Activated T-cell treated with anti-CD3 and anti-CD28 coated beads, Interleukin-2, amount 50 U/mL, for 4 hours (primary cell): ENCODE data around the gene PPP1CB. TPM values are rescaled to one million over a fixed set of nuclear protein-coding genes. Genes with fewer than 3 reads are reported as not detected.
"Not testable (repeated sequence)": the region's sequence is repeated elsewhere in the genome, so short reads cannot be mapped to it uniquely, and the experiment has no call there.

ENCODE experiments used
- ATAC-seq, 2 donors: fragments of 200-7000 bp; cut with Tn5 transposase; one replicate each; pipeline ENCODE4 v1.10.0; 2021
- DNase-seq: peaks from one replicate; pipeline ENCODE4 v3.0.0-alpha.2; 2020
- H3K27me3 Mint-ChIP-seq: one replicate; pipeline ENCODE4 v1.8.0; 2021; ENCODE audit warnings: low read depth, mixed read lengths
- H3K36me3 Mint-ChIP-seq: one replicate; pipeline ENCODE4 v1.8.0; 2022; ENCODE audit warnings: mixed read lengths; ENCODE audit not compliant: insufficient read depth
- H3K4me1 Mint-ChIP-seq: one replicate; pipeline ENCODE4 v1.8.0; 2021; ENCODE audit warnings: low read depth, mixed read lengths
- H3K4me3 Mint-ChIP-seq: one replicate; pipeline ENCODE4 v1.8.0; 2021; ENCODE audit warnings: mild to moderate bottlenecking, moderate library complexity, mixed read lengths
- H3K9me3 Mint-ChIP-seq: one replicate; pipeline ENCODE4 v1.8.0; 2021; ENCODE audit warnings: mixed read lengths
- total RNA-seq, 3 donors: library from RNA; stranded (reverse); gene quantifications; one replicate each; pipeline ENCODE4 v1.2.1, GENCODE V29; 2021

Gene PPP1CB
- total RNA-seq, 3 donors from 2014 or later: 197 to 224 (median 210) TPM

GRCh38 chr2:28725021-28725711 is 26.5 kb upstream of the PPP1CB start:
- no peaks in the 10 kb centered on the region for H3K9me3 Mint-ChIP-seq
- DNase-seq (no peak), ATAC-seq (no peak)
- H3K27me3 Mint-ChIP-seq: no peaks in the 10 kb centered on the region
- H3K4me1 Mint-ChIP-seq: peaks cover 2% of the 10 kb centered on the region
- no peaks in the 10 kb centered on the region for H3K36me3 Mint-ChIP-seq
- H3K4me3 Mint-ChIP-seq: no peak overlapping the region

GRCh38 chr2:28726177-28726576 is 25.5 kb upstream of the PPP1CB start:
- H3K4me3 Mint-ChIP-seq: no peak overlapping the region
- no peaks in the 10 kb centered on the region for H3K9me3 Mint-ChIP-seq
- peaks cover 4% of the 10 kb centered on the region for H3K4me1 Mint-ChIP-seq
- H3K27me3 Mint-ChIP-seq: no peaks in the 10 kb centered on the region
- no peaks in the 10 kb centered on the region for H3K36me3 Mint-ChIP-seq
- DNase-seq (no peak), ATAC-seq (no peak)

GRCh38 chr2:28729698-28730097 is 21.9 kb upstream of the PPP1CB start:
- no peaks in the 10 kb centered on the region for H3K27me3 Mint-ChIP-seq
- H3K36me3 Mint-ChIP-seq: no peaks in the 10 kb centered on the region
- ATAC-seq (no peak), DNase-seq (no peak)
- H3K4me3 Mint-ChIP-seq: no peak overlapping the region
- H3K9me3 Mint-ChIP-seq: no peaks in the 10 kb centered on the region
- peaks cover 4% of the 10 kb centered on the region for H3K4me1 Mint-ChIP-seq

GRCh38 chr2:28730641-28731146 is 20.9 kb upstream of the PPP1CB start:
- ATAC-seq: no peak
- no peak for DNase-seq
- no peaks in the 10 kb centered on the region for H3K27me3 Mint-ChIP-seq
- no peaks in the 10 kb centered on the region for H3K9me3 Mint-ChIP-seq
- H3K4me1 Mint-ChIP-seq: peaks cover 4% of the 10 kb centered on the region
- H3K4me3 Mint-ChIP-seq: no peak overlapping the region
- H3K36me3 Mint-ChIP-seq: no peaks in the 10 kb centered on the region

GRCh38 chr2:28735511-28735910 is 16.1 kb upstream of the PPP1CB start:
- DNase-seq (no peak), ATAC-seq (no peak)
- no peaks in the 10 kb centered on the region for H3K27me3 Mint-ChIP-seq
- peaks cover 5% of the 10 kb centered on the region for H3K9me3 Mint-ChIP-seq
- no peak overlapping the region for H3K4me3 Mint-ChIP-seq
- no peaks in the 10 kb centered on the region for H3K4me1 Mint-ChIP-seq
- H3K36me3 Mint-ChIP-seq: no peaks in the 10 kb centered on the region

GRCh38 chr2:28736034-28736433 is 15.6 kb upstream of the PPP1CB start:
- Mint-ChIP-seq H3K27me3 (no peaks in the 10 kb centered on the region), H3K9me3 (peaks cover 5% of the 10 kb centered on the region), H3K4me1 (no peaks in the 10 kb centered on the region), H3K4me3 (no peak overlapping the region), H3K36me3 (no peaks in the 10 kb centered on the region)
- no peak for ATAC-seq
- no peak for DNase-seq

- ATAC-seq: no peak
Measured at GRCh38 chr2:28737655-28738054, 14.0 kb upstream of the PPP1CB start.

GRCh38 chr2:28742619-28743018 is 9.0 kb upstream of the PPP1CB start:
- H3K36me3 Mint-ChIP-seq, DNase-seq, ATAC-seq, H3K9me3 Mint-ChIP-seq, H3K27me3 Mint-ChIP-seq, H3K4me1 Mint-ChIP-seq, H3K4me3 Mint-ChIP-seq: not testable (repeated sequence)

More at GRCh38 chr2:28737655-28738054, 14.0 kb upstream of the PPP1CB start:
- Mint-ChIP-seq H3K9me3 (peaks cover 5% of the 10 kb centered on the region), H3K4me1 (no peaks in the 10 kb centered on the region), H3K4me3 (no peak overlapping the region), H3K36me3 (no peaks in the 10 kb centered on the region), H3K27me3 (no peaks in the 10 kb centered on the region)
- DNase-seq: no peak

GRCh38 chr2:28745225-28745624 is 6.4 kb upstream of the PPP1CB start:
- Mint-ChIP-seq H3K27me3 (no peaks in the 10 kb centered on the region), H3K4me1 (peaks cover 25% of the 10 kb centered on the region), H3K4me3 (no peak overlapping the region), H3K36me3 (no peaks in the 10 kb centered on the region), H3K9me3 (no peaks in the 10 kb centered on the region)
- no peak for DNase-seq
- no peak for ATAC-seq

GRCh38 chr2:28745876-28746275 is 5.8 kb upstream of the PPP1CB start:
- Mint-ChIP-seq H3K27me3 (no peaks in the 10 kb centered on the region), H3K9me3 (no peaks in the 10 kb centered on the region), H3K4me3 (no peak overlapping the region), H3K36me3 (no peaks in the 10 kb centered on the region), H3K4me1 (peaks cover 32% of the 10 kb centered on the region)
- DNase-seq: no peak
- ATAC-seq: no peak

- Mint-ChIP-seq H3K4me3 (no peak overlapping the region), H3K4me1 (peaks cover 36% of the 10 kb centered on the region), H3K36me3 (no peaks in the 10 kb centered on the region), H3K9me3 (no peaks in the 10 kb centered on the region), H3K27me3 (no peaks in the 10 kb centered on the region)
- DNase-seq: no peak
- ATAC-seq: no peak
Measured at GRCh38 chr2:28746429-28747111, 5.1 kb upstream of the PPP1CB start.

GRCh38 chr2:28747714-28748113 is 3.9 kb upstream of the PPP1CB start:
- H3K4me1 Mint-ChIP-seq: peaks cover 36% of the 10 kb centered on the region
- H3K27me3 Mint-ChIP-seq: no peaks in the 10 kb centered on the region
- H3K4me3 Mint-ChIP-seq: peak overlapping the region; percentile 53

GRCh38 chr2:28748176-28748575 is 3.5 kb upstream of the PPP1CB start:
- Mint-ChIP-seq H3K27me3 (no peaks in the 10 kb centered on the region), H3K4me1 (peaks cover 36% of the 10 kb centered on the region), H3K36me3 (no peaks in the 10 kb centered on the region), H3K4me3 (peak overlapping the region; percentile 53), H3K9me3 (no peaks in the 10 kb centered on the region)
- ATAC-seq (no peak), DNase-seq (no peak)

More at GRCh38 chr2:28747714-28748113, 3.9 kb upstream of the PPP1CB start:
- no peak for ATAC-seq
- no peak for DNase-seq
- Mint-ChIP-seq H3K36me3 (no peaks in the 10 kb centered on the region), H3K9me3 (no peaks in the 10 kb centered on the region)

- DNase-seq: no peak
- H3K4me3 Mint-ChIP-seq: no peak overlapping the region
Measured at GRCh38 chr2:28748941-28749340, 2.7 kb upstream of the PPP1CB start.

GRCh38 chr2:28749526-28749925 is 2.1 kb upstream of the PPP1CB start:
- peaks cover 2% of the 10 kb centered on the region for H3K36me3 Mint-ChIP-seq
- ATAC-seq: no peak
- no peak overlapping the region for H3K4me3 Mint-ChIP-seq
- peaks cover 38% of the 10 kb centered on the region for H3K4me1 Mint-ChIP-seq
- H3K27me3 Mint-ChIP-seq: no peaks in the 10 kb centered on the region
- no peaks in the 10 kb centered on the region for H3K9me3 Mint-ChIP-seq
- no peak for DNase-seq

More at GRCh38 chr2:28748941-28749340, 2.7 kb upstream of the PPP1CB start:
- no peak for ATAC-seq
- Mint-ChIP-seq H3K9me3 (no peaks in the 10 kb centered on the region), H3K27me3 (no peaks in the 10 kb centered on the region), H3K36me3 (no peaks in the 10 kb centered on the region), H3K4me1 (peaks cover 36% of the 10 kb centered on the region)
